Colonic mucosa (tissue), 4 donors: Measurements from ENCODE around the gene YARS1. TPM values are rescaled to one million over a fixed set of nuclear protein-coding genes. Genes with fewer than 3 reads are reported as not detected.

Experiments used
- DNase-seq: peaks from one replicate; pipeline ENCODE4 v3.0.0-alpha.2; 2020
- H3K27ac ChIP-seq: fragments of 200-600 bp; one replicate; pipeline ENCODE4 v1.8.0; 2021
- H3K27me3 ChIP-seq: fragments of 200-600 bp; one replicate; pipeline ENCODE4 v1.8.0; 2021
- H3K36me3 ChIP-seq: fragments of 200-600 bp; one replicate; pipeline ENCODE4 v1.8.0; 2021
- H3K4me1 ChIP-seq: fragments of 200-600 bp; one replicate; pipeline ENCODE4 v1.8.0; 2021; ENCODE audit warnings: mild to moderate bottlenecking
- H3K4me3 ChIP-seq: fragments of 200-600 bp; one replicate; pipeline ENCODE4 v1.8.0; 2021
- H3K9ac ChIP-seq, 2 donors: one replicate each; pipeline ENCODE4 v1.7.0; 2013; ENCODE audit warnings: control low read depth in 2 of 2, low read depth in 2 of 2, low read length in 2 of 2
- H3K9me3 ChIP-seq: fragments of 200-600 bp; one replicate; pipeline ENCODE4 v1.8.0; 2021
- CTCF ChIP-seq: fragments of 200-600 bp; IDR thresholded peaks from one replicate; pipeline ENCODE4 v1.8.0; 2022; ENCODE audit warnings: antibody characterized with exemption, mild to moderate bottlenecking
- intact Hi-C: fragments of 100-400 bp; cut with DNase I; formaldehyde crosslinking; loops from one replicate; pipeline ENCODE4 v1.14.1; 2022
- total RNA-seq, 2 donors: library from RNA; stranded (reverse); fragmentation: NEBNext Ultra II Directional in 1 of 2; extraction: Animal tissue kit (Norgen Biotek cat#: 25700) in 1 of 2; gene quantifications; one replicate each; pipeline ENCODE4 v1.2.1, GENCODE V29; 2021
- donor health status: healthy.
- donor health status: DM: no; HTN: no; CAD: no.
- donor health status: DM: no; HTN: no; CAD: no.

YARS1 gene
- total RNA-seq, 2 donors from 2014 or later = 60.2 to 116 TPM

- H3K27ac ChIP-seq = no peak overlapping the region
- no peak overlapping the region for H3K4me3 ChIP-seq
- no peaks in the 10 kb centered on the region for H3K9me3 ChIP-seq
- no peaks in the 10 kb centered on the region for H3K4me1 ChIP-seq
- no peak for TF ChIP-seq CTCF
- H3K27me3 ChIP-seq = no peaks in the 10 kb centered on the region
- H3K36me3 ChIP-seq = peaks cover 7% of the 10 kb centered on the region
- no peak for DNase-seq
- intact Hi-C loops = loop anchor here (10.0 kb wide), 1 partner anchor 50 kb away; the partner anchor contains the start of gene FNDC5
- H3K9ac ChIP-seq = no peak overlapping the region
These were observed 8.0 kb upstream of the YARS1 start for GRCh38 chr1:32825181-32825580.

GRCh38 chr1:32818804-32819541 is 1.8 kb upstream of the YARS1 start:
- H3K9ac ChIP-seq = peak overlapping the region; percentile 98 to 100
- TF ChIP-seq CTCF = no peak
- peaks cover 3% of the 10 kb centered on the region for H3K4me1 ChIP-seq
- peak overlapping the region; percentile 94 for H3K27ac ChIP-seq
- H3K27me3 ChIP-seq = no peaks in the 10 kb centered on the region
- peak; percentile 27 for DNase-seq
- intact Hi-C loops = no loop called here
- no peaks in the 10 kb centered on the region for H3K36me3 ChIP-seq
- peak overlapping the region; percentile 69 for H3K4me3 ChIP-seq
- no peaks in the 10 kb centered on the region for H3K9me3 ChIP-seq

- Histone ChIP-seq H3K4me3 (peak overlapping the region; percentile 69), H3K9me3 (no peaks in the 10 kb centered on the region), H3K36me3 (no peaks in the 10 kb centered on the region), H3K4me1 (peaks cover 3% of the 10 kb centered on the region), H3K27me3 (no peaks in the 10 kb centered on the region), H3K27ac (peak overlapping the region; percentile 94), H3K9ac (peak overlapping the region; percentile 98 to 100)
- intact Hi-C loops = no loop called here
- peak; percentile 85 for DNase-seq
- TF ChIP-seq CTCF = no peak
These were observed 943 bp upstream of the YARS1 start for GRCh38 chr1:32817815-32818786.

- H3K27me3 ChIP-seq = no peaks in the 10 kb centered on the region
- H3K4me3 ChIP-seq = peak overlapping the region; percentile 69
- TF ChIP-seq CTCF = no peak
- no peaks in the 10 kb centered on the region for H3K36me3 ChIP-seq
- no peaks in the 10 kb centered on the region for H3K9me3 ChIP-seq
- DNase-seq = no peak
- peak overlapping the region; percentile 85 for H3K27ac ChIP-seq
- H3K9ac ChIP-seq = peak overlapping the region; percentile 92 to 100
- intact Hi-C loops = no loop called here
- H3K4me1 ChIP-seq = peaks cover 3% of the 10 kb centered on the region
These were observed 441 bp downstream of the YARS1 start for GRCh38 chr1:32816676-32817158.

- no peaks in the 10 kb centered on the region for H3K9me3 ChIP-seq
- no peak overlapping the region for H3K9ac ChIP-seq
- no peak overlapping the region for H3K4me3 ChIP-seq
- no peak for TF ChIP-seq CTCF
- no peak overlapping the region for H3K27ac ChIP-seq
- no peaks in the 10 kb centered on the region for H3K27me3 ChIP-seq
- no peak for DNase-seq
- H3K36me3 ChIP-seq = peaks cover 4% of the 10 kb centered on the region
- intact Hi-C loops = no loop called here
- H3K4me1 ChIP-seq = peaks cover 3% of the 10 kb centered on the region
These were observed 3.0 kb downstream of the YARS1 start for GRCh38 chr1:32813941-32814739.
